SJSA1 (cell line): ENCODE data around the gene TSPAN7. TPM values are rescaled to one million over a fixed set of nuclear protein-coding genes. Genes with fewer than 3 reads are reported as not detected.
A peak's percentile ranks its signal among the peaks of the same experiment; 100 is the strongest.

Experiments used
- DNase-seq, 2 experiments: peaks; one replicate each; pipeline ENCODE4 v3.0.0-alpha.2; 2015 to 2020; ENCODE audit warnings: low spot score in 2 of 2, low read depth in 1 of 2
- H3K27ac ChIP-seq: fragments of 250-450 bp; sonication (Bioruptor Pico); 2 replicates; pipeline ENCODE4 v1.5.1; 2020; ENCODE audit warnings: mild to moderate bottlenecking, moderate library complexity
- H3K27me3 ChIP-seq: fragments of 250-450 bp; sonication (Bioruptor Pico); replicated peaks from 2 replicates; pipeline ENCODE4 v1.5.1; 2020; ENCODE audit warnings: mild to moderate bottlenecking, moderate library complexity
- H3K36me3 ChIP-seq: fragments of 250-450 bp; sonication (Bioruptor Pico); 2 replicates; pipeline ENCODE4 v1.5.1; 2020; ENCODE audit warnings: mild to moderate bottlenecking
- H3K4me1 ChIP-seq: fragments of 250-450 bp; sonication (Bioruptor Pico); replicated peaks from 2 replicates; pipeline ENCODE4 v1.6.1; 2021; ENCODE audit warnings: mild to moderate bottlenecking
- H3K4me3 ChIP-seq: fragments of 250-450 bp; sonication (Bioruptor Pico); 2 replicates; pipeline ENCODE4 v1.5.1; 2020; ENCODE audit warnings: mild to moderate bottlenecking
- H3K9me3 ChIP-seq: fragments of 250-450 bp; sonication (Bioruptor Pico); replicated peaks from 2 replicates; pipeline ENCODE4 v1.5.1; 2020; ENCODE audit warnings: mild to moderate bottlenecking
- total RNA-seq: library from RNA; depleted of rRNA; stranded (reverse); fragments of >200 nt; shearing (Covaris generic); gene quantifications from 2 replicates; pipeline ENCODE4 v1.2.3, GENCODE V29; 2014; rRNA removed

TSPAN7 gene, protein sequence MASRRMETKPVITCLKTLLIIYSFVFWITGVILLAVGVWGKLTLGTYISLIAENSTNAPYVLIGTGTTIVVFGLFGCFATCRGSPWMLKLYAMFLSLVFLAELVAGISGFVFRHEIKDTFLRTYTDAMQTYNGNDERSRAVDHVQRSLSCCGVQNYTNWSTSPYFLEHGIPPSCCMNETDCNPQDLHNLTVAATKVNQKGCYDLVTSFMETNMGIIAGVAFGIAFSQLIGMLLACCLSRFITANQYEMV
- total RNA-seq = 0.08 TPM in 1 of 2 replicates, not detected in the other

DNA sequence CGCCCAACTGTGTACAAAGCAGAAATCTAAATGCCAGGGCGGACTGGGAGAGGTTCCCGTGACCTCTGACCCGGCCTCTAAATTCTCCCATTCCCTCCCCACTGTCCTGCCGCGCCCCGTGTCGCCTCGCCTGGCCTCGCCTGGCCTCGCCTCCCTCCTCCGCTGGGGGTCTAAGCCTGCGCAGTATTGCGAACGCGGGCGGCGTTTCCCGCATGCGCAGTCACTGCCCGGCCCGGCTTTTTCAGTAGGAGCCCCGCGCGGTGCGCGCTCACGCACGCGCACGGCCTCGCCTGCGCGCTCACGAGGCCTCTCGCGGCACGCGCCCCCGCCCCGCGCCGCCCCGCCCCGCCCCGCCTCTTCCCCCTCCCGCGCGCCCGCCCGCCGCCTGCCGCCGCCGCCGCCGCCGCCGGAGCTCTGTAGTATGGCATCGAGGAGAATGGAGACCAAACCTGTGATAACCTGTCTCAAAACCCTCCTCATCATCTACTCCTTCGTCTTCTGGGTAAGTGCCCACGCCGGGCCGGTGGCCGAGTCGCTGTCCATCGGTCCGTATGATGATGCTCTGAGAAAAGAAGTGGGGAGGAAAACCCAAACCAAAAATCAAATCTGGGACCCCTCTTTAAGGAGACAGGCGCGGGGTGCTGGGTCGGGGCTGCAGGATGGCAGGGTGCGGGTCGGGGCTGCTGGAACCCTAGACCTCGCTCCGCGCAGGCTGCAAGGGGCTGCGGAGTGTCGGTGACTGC, at the start of gene TSPAN7:
Gene TSPAN7, plus strand, starts transcription at position 417 of the 743 bp plus-strand sequence. Its CDS starts 5 bp downstream, at position 422.
- no peak within 1 kb of the TSS for H3K27ac ChIP-seq
- no peaks in the 10 kb centered on the region for H3K36me3 ChIP-seq
- peak; percentile 27 to 62 for DNase-seq
- H3K4me1 ChIP-seq = peaks cover 4% of the 10 kb centered on the region; the same call in 1 of the 2 replicates
- H3K27me3 ChIP-seq = 0 out of 2 replicates have a peak, but pooled peaks cover 4% of the 10 kb centered on the region
- H3K9me3 ChIP-seq = no peaks in the 10 kb centered on the region
- peak within 1 kb of the TSS; percentile 28 for H3K4me3 ChIP-seq

DNA sequence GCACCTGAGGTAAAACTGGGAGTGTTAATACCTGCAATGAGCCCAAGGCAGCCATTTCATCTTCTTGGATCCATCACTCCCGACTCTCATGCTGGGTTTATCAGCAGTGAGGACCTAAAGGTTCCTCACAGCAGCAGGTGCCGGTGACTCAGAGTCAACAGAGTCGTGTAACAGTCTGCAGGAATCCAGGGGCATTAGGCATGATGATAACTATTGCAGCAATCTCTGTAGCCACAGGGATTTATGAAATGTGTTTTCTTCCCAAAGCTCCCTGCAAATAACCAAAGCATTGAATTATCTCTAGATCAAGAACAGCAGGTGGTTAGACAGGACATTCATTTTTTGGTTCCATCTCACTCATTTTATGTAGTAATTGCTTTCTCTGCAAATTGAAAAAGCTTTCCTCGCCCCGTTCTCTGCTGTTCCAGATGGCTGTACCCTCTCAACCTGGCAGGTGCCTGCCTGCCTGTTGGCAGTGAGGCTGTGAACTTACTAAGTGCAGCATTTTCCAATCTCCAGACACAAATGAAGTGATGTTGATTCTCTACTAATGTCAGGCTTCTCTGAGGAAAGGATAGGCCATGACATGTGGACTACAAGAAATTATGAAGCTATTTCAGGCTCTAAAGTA, 48.1 kb upstream of the TSPAN7 start:
- Histone ChIP-seq H3K4me1 (no peaks in the 10 kb centered on the region), H3K27ac (no peak overlapping the region), H3K36me3 (no peaks in the 10 kb centered on the region), H3K27me3 (no peaks in the 10 kb centered on the region), H3K9me3 (no peaks in the 10 kb centered on the region), H3K4me3 (no peak overlapping the region)
- DNase-seq = no peak

DNA sequence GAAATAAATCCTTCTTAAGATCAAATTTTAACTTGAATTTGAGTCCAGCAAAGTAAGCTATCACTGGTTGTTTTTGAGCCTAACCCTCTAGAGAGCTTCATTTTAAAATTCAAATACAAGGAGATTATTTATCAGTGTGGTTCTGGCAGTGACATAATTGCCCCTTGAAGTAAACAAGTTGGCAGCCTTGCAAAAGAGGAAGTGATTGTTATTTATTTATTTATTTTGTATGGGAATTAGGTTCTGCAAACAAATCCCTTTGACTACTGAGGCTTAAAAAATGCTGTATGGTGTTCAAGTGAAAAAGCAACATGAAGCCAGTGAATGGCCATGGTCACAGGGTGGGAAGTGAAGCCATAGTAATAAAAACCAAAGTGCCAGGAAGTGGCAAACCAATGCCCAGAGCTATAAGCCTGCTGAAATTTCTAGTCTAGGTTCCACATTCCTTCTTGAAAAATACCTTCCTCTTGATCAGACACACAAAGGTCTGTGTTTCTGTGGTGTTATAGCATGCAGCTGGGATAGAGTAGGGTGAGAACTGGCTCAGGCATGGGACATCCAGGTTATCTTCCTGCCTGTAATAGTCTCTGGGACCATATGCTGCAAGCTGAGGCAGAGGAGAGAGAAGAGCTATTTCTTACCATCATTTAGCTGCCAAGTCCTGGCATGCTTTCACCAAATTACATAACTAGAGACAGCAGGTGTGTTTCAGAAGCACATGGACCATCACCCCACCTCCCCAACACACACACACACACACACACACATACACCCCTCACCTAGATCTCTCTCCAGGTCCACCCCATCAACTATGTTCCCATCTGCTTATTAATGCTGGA, 47.1 kb upstream of the TSPAN7 start:
- Histone ChIP-seq H3K27me3 (no peaks in the 10 kb centered on the region), H3K4me1 (no peaks in the 10 kb centered on the region), H3K4me3 (no peak overlapping the region), H3K9me3 (no peaks in the 10 kb centered on the region), H3K27ac (no peak overlapping the region), H3K36me3 (no peaks in the 10 kb centered on the region)
- no peak for DNase-seq

DNA sequence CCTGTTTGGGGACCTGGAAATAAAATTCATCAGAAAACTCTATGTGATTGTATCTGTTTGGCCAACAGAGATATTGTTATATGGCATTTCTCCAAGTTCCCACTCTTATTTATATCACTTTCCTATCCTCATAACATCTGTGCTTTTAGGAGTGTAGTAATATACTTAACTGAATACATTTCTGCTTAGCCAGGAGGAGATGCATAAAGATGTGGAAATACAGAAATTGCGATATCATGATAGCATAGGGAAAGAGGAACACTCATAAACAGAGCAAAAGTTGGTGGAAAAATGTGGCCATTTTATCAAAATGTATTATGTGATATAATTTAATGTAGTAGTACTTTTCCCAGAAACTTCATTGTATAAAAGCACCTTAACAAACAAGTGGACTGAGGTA, 46.1 kb upstream of the TSPAN7 start:
- Histone ChIP-seq H3K4me3 (no peak overlapping the region), H3K9me3 (no peaks in the 10 kb centered on the region), H3K27ac (no peak overlapping the region), H3K27me3 (no peaks in the 10 kb centered on the region), H3K4me1 (no peaks in the 10 kb centered on the region), H3K36me3 (no peaks in the 10 kb centered on the region)
- DNase-seq = no peak

DNA sequence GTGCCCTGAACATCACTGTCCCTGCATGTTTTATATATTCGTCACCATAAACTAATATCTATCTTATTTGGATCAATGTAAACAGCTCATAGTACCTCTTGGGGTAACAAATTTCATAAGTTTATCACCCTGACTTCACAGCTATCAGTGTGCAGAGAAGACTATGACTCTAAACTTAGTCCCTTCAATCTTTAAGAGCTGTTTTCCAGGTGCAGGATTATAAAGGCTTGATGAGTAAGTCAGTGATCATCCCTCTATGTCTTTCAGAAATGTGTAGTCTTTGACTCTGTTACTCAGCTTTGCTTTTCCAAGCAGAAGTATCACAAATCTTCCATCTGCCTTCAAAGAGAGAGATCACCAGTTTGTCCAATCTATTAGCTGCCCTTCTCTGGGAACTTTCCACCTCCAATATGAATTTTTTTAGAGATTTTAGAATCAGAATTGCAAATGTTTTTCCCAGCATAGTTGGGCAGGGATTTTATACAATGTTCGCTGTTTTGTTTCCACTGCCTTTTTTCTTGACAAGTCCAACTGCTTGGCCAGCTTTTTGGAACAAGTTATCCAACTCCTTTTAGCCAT, 45.1 kb upstream of the TSPAN7 start:
- Histone ChIP-seq H3K27ac (no peak overlapping the region), H3K36me3 (no peaks in the 10 kb centered on the region), H3K4me1 (no peaks in the 10 kb centered on the region), H3K27me3 (no peaks in the 10 kb centered on the region), H3K9me3 (no peaks in the 10 kb centered on the region), H3K4me3 (no peak overlapping the region)
- no peak for DNase-seq

DNA sequence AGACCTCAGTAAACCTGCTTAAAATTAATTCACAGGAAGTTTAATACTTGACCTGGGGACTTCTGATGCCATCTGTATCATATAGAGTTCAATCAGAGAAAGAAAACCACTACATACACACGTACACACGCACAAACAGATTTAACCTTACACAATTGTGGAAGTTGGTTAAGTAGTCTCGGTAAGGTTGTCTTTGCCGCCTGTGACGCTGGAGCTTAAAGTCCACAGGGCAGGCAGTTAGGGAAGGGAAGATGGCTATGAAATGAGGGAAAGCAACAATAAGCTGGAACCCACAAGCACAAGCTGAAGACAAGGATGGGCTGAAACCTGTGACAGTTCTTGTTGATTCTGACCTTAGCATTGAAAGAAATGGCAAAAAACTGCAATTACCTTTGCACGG, 41.7 kb upstream of the TSPAN7 start:
- Histone ChIP-seq H3K4me1 (no peaks in the 10 kb centered on the region), H3K27me3 (no peaks in the 10 kb centered on the region), H3K27ac (no peak overlapping the region), H3K9me3 (no peaks in the 10 kb centered on the region), H3K36me3 (no peaks in the 10 kb centered on the region), H3K4me3 (no peak overlapping the region)
- no peak for DNase-seq

DNA sequence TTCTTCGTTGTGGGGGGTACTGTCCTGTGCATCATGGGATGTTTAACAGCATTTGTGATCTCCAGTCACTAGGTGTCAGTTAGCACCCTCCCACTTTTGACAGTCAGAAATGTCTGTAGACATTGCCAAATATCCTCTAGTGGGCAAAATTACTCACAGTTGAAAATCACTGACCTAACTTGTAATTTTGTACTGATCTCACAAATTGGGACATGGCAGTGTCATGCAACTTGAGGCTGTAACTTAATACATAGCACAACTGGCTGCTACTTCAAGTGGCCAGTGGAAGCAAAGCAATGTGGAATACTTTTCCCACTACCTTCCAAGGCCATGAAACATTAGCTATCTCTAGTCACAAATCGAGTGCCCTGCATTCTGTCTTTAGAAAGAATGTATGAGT, 23.2 kb upstream of the TSPAN7 start:
- no peaks in the 10 kb centered on the region for H3K36me3 ChIP-seq
- H3K27ac ChIP-seq = no peak overlapping the region
- no peak overlapping the region for H3K4me3 ChIP-seq
- H3K4me1 ChIP-seq = no peaks in the 10 kb centered on the region
- DNase-seq = no peak
- no peaks in the 10 kb centered on the region for H3K9me3 ChIP-seq
- H3K27me3 ChIP-seq = no peaks in the 10 kb centered on the region

DNA sequence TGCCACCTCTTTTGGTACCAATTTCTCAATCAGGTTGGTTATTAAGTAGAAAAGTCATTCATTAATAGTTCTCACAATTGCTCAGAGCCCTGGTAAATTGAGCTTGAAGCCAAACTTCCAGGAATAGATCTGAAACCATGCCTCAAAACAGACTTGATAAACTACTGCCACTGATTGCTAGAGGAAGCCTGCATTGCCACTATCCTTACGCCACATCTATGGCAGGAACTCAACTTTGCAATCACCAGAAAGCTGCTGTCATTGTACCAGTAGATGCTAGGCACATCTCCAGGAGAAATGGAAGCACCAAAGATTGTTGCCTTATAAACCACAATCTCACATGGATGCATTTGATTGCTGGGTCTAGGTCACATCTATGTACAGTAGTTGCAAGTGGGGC, 21.6 kb upstream of the TSPAN7 start:
- Histone ChIP-seq H3K4me1 (no peaks in the 10 kb centered on the region), H3K27me3 (no peaks in the 10 kb centered on the region), H3K27ac (no peak overlapping the region), H3K4me3 (no peak overlapping the region), H3K9me3 (no peaks in the 10 kb centered on the region), H3K36me3 (no peaks in the 10 kb centered on the region)
- DNase-seq = no peak

DNA sequence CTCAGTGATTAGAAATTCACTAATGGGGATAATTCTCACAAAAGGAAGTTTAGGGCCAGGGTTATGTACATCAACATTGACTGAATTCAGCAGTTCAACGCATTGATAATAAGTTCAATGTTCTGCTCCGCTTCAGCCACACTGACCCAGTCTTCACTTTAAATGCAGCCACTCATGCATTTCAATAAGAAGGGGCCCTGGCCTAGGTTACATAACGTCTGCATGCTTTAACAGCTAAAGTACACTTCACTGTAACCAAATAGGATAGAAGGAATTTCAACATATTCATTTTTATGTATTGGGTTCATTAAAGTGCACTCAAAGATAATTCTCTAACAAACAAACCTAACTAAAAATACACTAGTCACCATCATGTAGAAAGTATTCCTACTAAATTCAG, 12.8 kb upstream of the TSPAN7 start:
- Histone ChIP-seq H3K27ac (no peak overlapping the region), H3K36me3 (no peaks in the 10 kb centered on the region), H3K4me1 (no peaks in the 10 kb centered on the region), H3K27me3 (no peaks in the 10 kb centered on the region), H3K9me3 (no peaks in the 10 kb centered on the region), H3K4me3 (no peak overlapping the region)
- no peak for DNase-seq

DNA sequence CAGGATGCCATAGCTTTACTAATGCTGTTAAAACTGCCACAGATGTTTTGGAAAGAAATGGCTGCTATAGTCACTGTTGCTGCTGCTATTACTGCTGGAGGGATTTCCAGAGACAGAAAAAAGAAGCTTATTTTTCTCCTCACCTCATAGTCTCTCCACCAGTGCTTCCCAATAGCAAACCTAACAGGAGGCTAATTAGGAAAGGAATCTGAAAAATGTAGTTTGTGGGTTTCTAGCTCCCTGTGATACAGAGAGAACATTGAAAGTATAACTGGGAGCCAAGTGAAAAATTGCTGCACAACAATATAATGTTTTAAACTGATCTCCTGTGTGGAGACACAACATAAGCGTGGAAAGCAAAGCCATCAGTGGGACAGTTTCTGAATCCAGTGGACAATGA, 8.6 kb upstream of the TSPAN7 start:
- Histone ChIP-seq H3K4me1 (no peaks in the 10 kb centered on the region), H3K27me3 (no peaks in the 10 kb centered on the region), H3K9me3 (no peaks in the 10 kb centered on the region), H3K36me3 (no peaks in the 10 kb centered on the region), H3K27ac (no peak overlapping the region), H3K4me3 (no peak overlapping the region)
- no peak for DNase-seq

DNA sequence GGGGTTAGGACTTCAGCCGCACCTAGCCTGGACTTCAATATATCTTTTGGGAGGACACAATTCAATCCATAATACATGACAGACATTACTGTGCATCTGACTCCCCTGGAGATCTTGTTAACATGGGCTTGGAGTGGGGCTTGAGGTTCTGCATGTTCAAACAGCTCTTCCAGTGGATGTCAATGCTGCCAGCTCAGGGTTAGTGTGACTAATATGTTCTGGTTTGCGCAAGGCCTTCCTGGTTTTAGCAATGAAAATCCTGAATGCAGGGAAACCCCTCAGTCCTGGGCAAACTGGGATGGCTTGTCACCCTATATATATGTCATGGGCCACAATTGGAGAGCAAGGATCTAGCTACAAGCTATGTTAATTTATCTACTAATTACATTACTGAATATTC, 2.7 kb upstream of the TSPAN7 start:
- H3K36me3 ChIP-seq = no peaks in the 10 kb centered on the region
- peaks cover 4% of the 10 kb centered on the region; the same call in 1 of the 2 replicates for H3K4me1 ChIP-seq
- no peaks in the 10 kb centered on the region for H3K9me3 ChIP-seq
- no peak overlapping the region for H3K27ac ChIP-seq
- DNase-seq = no peak
- H3K27me3 ChIP-seq = 0 out of 2 replicates have a peak, but pooled peaks cover 4% of the 10 kb centered on the region
- no peak overlapping the region for H3K4me3 ChIP-seq

DNA sequence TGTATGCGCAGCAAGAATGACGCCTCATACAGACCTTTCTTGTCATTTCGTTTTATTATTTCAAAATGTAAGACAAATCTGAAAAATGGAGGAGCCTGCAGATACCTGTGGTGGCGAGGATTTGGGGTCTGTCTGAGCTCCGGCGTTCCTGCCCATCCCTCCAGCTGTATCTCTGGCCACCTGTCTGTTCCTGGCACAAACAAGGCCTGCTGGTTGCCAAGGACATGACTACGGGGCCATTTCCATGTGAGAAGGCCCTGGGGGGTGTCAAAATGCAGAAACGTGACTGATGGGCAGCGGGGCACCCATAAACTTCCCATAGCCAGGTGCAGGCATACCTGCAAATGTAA, 591 bp upstream of the TSPAN7 start:
- Histone ChIP-seq H3K27ac (no peak overlapping the region), H3K9me3 (no peaks in the 10 kb centered on the region), H3K36me3 (no peaks in the 10 kb centered on the region), H3K4me3 (peak overlapping the region; percentile 28), H3K27me3 (0 out of 2 replicates have a peak, but pooled peaks cover 4% of the 10 kb centered on the region), H3K4me1 (peaks cover 4% of the 10 kb centered on the region; the same call in 1 of the 2 replicates)
- DNase-seq = no peak
